Nephron (organoid): ENCODE results near the gene EML1.

Experiments used
- H3K27ac Mint-ChIP-seq, 3 experiments: 2 replicates each; pipeline ENCODE4 v1.8.0; 2020; ENCODE audit warnings: mixed read lengths in 3 of 3, mild to moderate bottlenecking in 2 of 3, moderate library complexity in 1 of 3
- H3K27me3 Mint-ChIP-seq: 2 replicates; pipeline ENCODE4 v1.8.0; 2021; ENCODE audit warnings: low read depth, mild to moderate bottlenecking, moderate library complexity, mixed read lengths
- H3K36me3 Mint-ChIP-seq: 2 replicates; pipeline ENCODE4 v1.8.0; 2020; ENCODE audit warnings: low read depth, mixed read lengths
- H3K4me1 Mint-ChIP-seq: 2 replicates; pipeline ENCODE4 v1.8.0; 2020; ENCODE audit warnings: mixed read lengths
- H3K4me3 Mint-ChIP-seq, 3 experiments: 2 replicates each; pipeline ENCODE4 v1.8.0; 2020; ENCODE audit warnings: mild to moderate bottlenecking in 3 of 3, mixed read lengths in 3 of 3, moderate library complexity in 2 of 3
- H3K9me3 Mint-ChIP-seq: 2 replicates; pipeline ENCODE4 v1.8.0; 2020; ENCODE audit warnings: mixed read lengths
- CTCF ChIP-seq, 3 experiments: fragments of 200-600 bp; sonication (generic); IDR thresholded peaks; one replicate each; pipeline ENCODE4 v1.5.0; 2021; ENCODE audit warnings: antibody characterized with exemption in 3 of 3; ENCODE audit not compliant: unreplicated experiment in 3 of 3

EML1 gene

GRCh38 chr14:99852578-99852977 lies 59.4 kb downstream of the EML1 start:
- no peak for TF ChIP-seq CTCF (IDR thresholded peaks at IDR 0.05; ENCODE audit: unreplicated experiment in 3 of 3)
- Mint-ChIP-seq H3K36me3 (peaks cover 23% of the 10 kb centered on the region), H3K9me3 (peaks cover 7% of the 10 kb centered on the region), H3K27me3 (no peaks in the 10 kb centered on the region), H3K4me3 (no peak overlapping the region), H3K4me1 (peaks cover 23% of the 10 kb centered on the region), H3K27ac (no peak overlapping the region)

GRCh38 chr14:99853206-99853605 lies 60.0 kb downstream of the EML1 start:
- peaks cover 19% of the 10 kb centered on the region for H3K36me3 Mint-ChIP-seq
- peaks cover 2% of the 10 kb centered on the region for H3K9me3 Mint-ChIP-seq
- H3K27me3 Mint-ChIP-seq, result no peaks in the 10 kb centered on the region
- H3K4me3 Mint-ChIP-seq, result no peak overlapping the region
- TF ChIP-seq CTCF (IDR thresholded peaks at IDR 0.05; ENCODE audit: unreplicated experiment in 3 of 3), result no peak
- no peak overlapping the region for H3K27ac Mint-ChIP-seq
- H3K4me1 Mint-ChIP-seq, result peaks cover 23% of the 10 kb centered on the region

- Mint-ChIP-seq H3K4me3 (no peak overlapping the region), H3K27me3 (peaks cover 3% of the 10 kb centered on the region), H3K4me1 (peaks cover 27% of the 10 kb centered on the region), H3K9me3 (no peaks in the 10 kb centered on the region), H3K36me3 (peaks cover 19% of the 10 kb centered on the region), H3K27ac (peak overlapping the region in 1 of 3 experiments; percentile 21)
- no peak for TF ChIP-seq CTCF (IDR thresholded peaks at IDR 0.05; ENCODE audit: unreplicated experiment in 3 of 3)
Observed at GRCh38 chr14:99854831-99855230, 61.6 kb downstream of the EML1 start.

- Mint-ChIP-seq H3K9me3 (no peaks in the 10 kb centered on the region), H3K4me1 (peaks cover 30% of the 10 kb centered on the region), H3K36me3 (peaks cover 19% of the 10 kb centered on the region), H3K27ac (peak overlapping the region in 1 of 3 experiments; percentile 21), H3K4me3 (no peak overlapping the region), H3K27me3 (peaks cover 3% of the 10 kb centered on the region)
- no peak for TF ChIP-seq CTCF (IDR thresholded peaks at IDR 0.05; ENCODE audit: unreplicated experiment in 3 of 3)
Observed at GRCh38 chr14:99855271-99855670, 62.1 kb downstream of the EML1 start.

- Mint-ChIP-seq H3K9me3 (no peaks in the 10 kb centered on the region), H3K27ac (no peak overlapping the region), H3K4me3 (no peak overlapping the region), H3K4me1 (peaks cover 27% of the 10 kb centered on the region), H3K36me3 (peaks cover 8% of the 10 kb centered on the region), H3K27me3 (peaks cover 3% of the 10 kb centered on the region)
- no peak for TF ChIP-seq CTCF (IDR thresholded peaks at IDR 0.05; ENCODE audit: unreplicated experiment in 3 of 3)
Observed at GRCh38 chr14:99857551-99857950, 64.3 kb downstream of the EML1 start.

GRCh38 chr14:99860219-99860618 lies 67.0 kb downstream of the EML1 start:
- Mint-ChIP-seq H3K36me3 (peaks cover 9% of the 10 kb centered on the region), H3K4me3 (no peak overlapping the region), H3K27me3 (peaks cover 3% of the 10 kb centered on the region), H3K4me1 (peaks cover 15% of the 10 kb centered on the region), H3K9me3 (no peaks in the 10 kb centered on the region), H3K27ac (no peak overlapping the region)
- TF ChIP-seq CTCF (IDR thresholded peaks at IDR 0.05; ENCODE audit: unreplicated experiment in 3 of 3), result no peak
